Uterus (tissue), 2 donors: ENCODE data around the gene SKAP1.

ENCODE experiments used
- POLR2A ChIP-seq, 2 donors: fragments of 450-650 bp; IDR thresholded peaks; one replicate each; pipeline ENCODE4 v1.6.1; 2016; ENCODE audit warnings: antibody characterized with exemption in 2 of 2, mild to moderate bottlenecking in 1 of 2, moderate library complexity in 1 of 2
- TF ChIP-seq, protein P1 (sequence below), 4 experiments: fragments of 200-600 bp in 2 of 4; fragments of 450-650 bp in 2 of 4; sonication (generic) in 2 of 4; IDR thresholded peaks; one replicate each; pipeline ENCODE4 v1.5.1; 2016 to 2019; ENCODE audit warnings: antibody characterized with exemption in 4 of 4, mild to moderate bottlenecking in 2 of 4, moderate library complexity in 1 of 4

DNA sequence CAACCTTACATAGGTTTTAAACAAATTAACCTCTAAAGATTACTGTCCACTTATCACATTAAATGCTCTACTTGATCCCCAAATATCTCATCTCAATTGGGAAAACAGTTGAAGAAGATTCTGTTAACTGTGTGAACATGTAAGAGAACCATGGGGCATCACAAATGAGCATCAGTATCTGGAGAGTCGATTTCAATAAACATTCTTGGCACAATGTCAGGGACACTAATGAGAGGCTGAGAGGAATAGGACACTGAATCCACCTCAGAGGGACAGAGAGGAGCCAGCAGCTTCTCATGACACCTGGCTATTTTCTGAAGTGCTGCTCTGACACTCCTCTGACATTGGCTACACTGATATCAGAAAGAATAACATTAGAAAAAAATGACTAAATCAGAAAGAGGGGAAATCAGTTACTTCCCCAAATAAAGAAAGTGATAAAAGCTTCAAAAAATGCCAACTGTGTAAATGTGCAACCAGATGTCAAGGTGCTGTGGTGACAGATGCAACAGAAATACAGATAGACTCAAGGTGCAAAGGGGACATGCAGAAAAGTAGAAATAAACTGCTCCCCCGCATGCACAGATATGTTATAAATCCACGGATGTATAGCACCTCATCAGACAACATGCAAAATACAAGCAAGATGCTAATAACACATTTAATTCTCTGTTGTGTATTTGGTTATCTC, 255.0 kb downstream of the SKAP1 start:
- TF ChIP-seq, protein P1, sequence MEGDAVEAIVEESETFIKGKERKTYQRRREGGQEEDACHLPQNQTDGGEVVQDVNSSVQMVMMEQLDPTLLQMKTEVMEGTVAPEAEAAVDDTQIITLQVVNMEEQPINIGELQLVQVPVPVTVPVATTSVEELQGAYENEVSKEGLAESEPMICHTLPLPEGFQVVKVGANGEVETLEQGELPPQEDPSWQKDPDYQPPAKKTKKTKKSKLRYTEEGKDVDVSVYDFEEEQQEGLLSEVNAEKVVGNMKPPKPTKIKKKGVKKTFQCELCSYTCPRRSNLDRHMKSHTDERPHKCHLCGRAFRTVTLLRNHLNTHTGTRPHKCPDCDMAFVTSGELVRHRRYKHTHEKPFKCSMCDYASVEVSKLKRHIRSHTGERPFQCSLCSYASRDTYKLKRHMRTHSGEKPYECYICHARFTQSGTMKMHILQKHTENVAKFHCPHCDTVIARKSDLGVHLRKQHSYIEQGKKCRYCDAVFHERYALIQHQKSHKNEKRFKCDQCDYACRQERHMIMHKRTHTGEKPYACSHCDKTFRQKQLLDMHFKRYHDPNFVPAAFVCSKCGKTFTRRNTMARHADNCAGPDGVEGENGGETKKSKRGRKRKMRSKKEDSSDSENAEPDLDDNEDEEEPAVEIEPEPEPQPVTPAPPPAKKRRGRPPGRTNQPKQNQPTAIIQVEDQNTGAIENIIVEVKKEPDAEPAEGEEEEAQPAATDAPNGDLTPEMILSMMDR (IDR thresholded peaks at IDR 0.05): no peak
- TF ChIP-seq POLR2A (IDR thresholded peaks at IDR 0.05): no peak
